Activated naive CD4-positive, alpha-beta T cell treated with Interleukin-2 at 50 U/mL for 16 hours (primary cell): ENCODE data around the gene BEND2.

Source experiments
- DNase-seq: peaks from one replicate; pipeline ENCODE4 v3.0.0-alpha.2; 2020

BEND2 gene

GRCh38 chrX:18133605-18134004 is 87.1 kb downstream of the BEND2 start:
- no peak for DNase-seq

GRCh38 chrX:18129690-18130089 is 91.0 kb downstream of the BEND2 start:
- DNase-seq: no peak

GRCh38 chrX:18126971-18127370 is 93.7 kb downstream of the BEND2 start:
- no peak for DNase-seq

GRCh38 chrX:18119856-18120255 is 100.8 kb downstream of the BEND2 start:
- DNase-seq: no peak
